HL-60 (cell line): ENCODE results near the gene DLEC1.

Experiments
- GABPA ChIP-seq: IDR thresholded peaks from 2 replicates; pipeline ENCODE4 v1.6.1; 2012; ENCODE audit warnings: low read depth
- POLR2AphosphoS5 ChIP-seq: IDR thresholded peaks from 2 replicates; pipeline ENCODE4 v1.6.1; 2012; ENCODE audit warnings: low read depth
- SPI1 ChIP-seq: IDR thresholded peaks from 2 replicates; pipeline ENCODE4 v1.6.1; 2012; ENCODE audit warnings: low read depth, mild to moderate bottlenecking, borderline replicate concordance
- TF ChIP-seq, protein P1 (sequence below): IDR thresholded peaks from one replicate; pipeline ENCODE4 v1.5.1; 2011; ENCODE audit warnings: low read length, control low read depth, inconsistent platforms; ENCODE audit not compliant: insufficient read depth
- TF ChIP-seq, protein P2 (sequence below): IDR thresholded peaks from 2 replicates; pipeline ENCODE4 v1.6.1; 2012; ENCODE audit warnings: low read depth; ENCODE audit not compliant: insufficient replicate concordance

DNA sequence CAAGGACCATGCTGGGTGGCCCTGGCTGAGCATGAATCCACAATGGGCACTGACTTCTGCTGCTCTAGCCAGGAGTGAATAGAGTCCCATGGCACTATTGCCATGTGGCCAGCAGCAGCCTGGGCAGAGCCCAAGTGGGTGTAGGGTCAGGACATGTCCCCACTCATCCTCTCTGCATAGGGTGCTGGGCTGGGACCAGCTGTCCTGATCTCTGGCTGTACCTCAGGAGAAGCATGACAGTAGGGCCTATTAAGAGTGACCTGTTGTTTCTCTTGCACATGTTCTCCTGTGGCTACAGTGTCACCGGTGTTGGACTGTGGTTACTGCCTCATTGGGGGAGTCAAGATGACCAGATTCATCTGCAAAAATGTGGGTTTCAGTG lies 46.9 kb downstream of the DLEC1 start:
- TF ChIP-seq, protein P1, sequence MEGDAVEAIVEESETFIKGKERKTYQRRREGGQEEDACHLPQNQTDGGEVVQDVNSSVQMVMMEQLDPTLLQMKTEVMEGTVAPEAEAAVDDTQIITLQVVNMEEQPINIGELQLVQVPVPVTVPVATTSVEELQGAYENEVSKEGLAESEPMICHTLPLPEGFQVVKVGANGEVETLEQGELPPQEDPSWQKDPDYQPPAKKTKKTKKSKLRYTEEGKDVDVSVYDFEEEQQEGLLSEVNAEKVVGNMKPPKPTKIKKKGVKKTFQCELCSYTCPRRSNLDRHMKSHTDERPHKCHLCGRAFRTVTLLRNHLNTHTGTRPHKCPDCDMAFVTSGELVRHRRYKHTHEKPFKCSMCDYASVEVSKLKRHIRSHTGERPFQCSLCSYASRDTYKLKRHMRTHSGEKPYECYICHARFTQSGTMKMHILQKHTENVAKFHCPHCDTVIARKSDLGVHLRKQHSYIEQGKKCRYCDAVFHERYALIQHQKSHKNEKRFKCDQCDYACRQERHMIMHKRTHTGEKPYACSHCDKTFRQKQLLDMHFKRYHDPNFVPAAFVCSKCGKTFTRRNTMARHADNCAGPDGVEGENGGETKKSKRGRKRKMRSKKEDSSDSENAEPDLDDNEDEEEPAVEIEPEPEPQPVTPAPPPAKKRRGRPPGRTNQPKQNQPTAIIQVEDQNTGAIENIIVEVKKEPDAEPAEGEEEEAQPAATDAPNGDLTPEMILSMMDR, result no peak
- TF ChIP-seq, protein P2, sequence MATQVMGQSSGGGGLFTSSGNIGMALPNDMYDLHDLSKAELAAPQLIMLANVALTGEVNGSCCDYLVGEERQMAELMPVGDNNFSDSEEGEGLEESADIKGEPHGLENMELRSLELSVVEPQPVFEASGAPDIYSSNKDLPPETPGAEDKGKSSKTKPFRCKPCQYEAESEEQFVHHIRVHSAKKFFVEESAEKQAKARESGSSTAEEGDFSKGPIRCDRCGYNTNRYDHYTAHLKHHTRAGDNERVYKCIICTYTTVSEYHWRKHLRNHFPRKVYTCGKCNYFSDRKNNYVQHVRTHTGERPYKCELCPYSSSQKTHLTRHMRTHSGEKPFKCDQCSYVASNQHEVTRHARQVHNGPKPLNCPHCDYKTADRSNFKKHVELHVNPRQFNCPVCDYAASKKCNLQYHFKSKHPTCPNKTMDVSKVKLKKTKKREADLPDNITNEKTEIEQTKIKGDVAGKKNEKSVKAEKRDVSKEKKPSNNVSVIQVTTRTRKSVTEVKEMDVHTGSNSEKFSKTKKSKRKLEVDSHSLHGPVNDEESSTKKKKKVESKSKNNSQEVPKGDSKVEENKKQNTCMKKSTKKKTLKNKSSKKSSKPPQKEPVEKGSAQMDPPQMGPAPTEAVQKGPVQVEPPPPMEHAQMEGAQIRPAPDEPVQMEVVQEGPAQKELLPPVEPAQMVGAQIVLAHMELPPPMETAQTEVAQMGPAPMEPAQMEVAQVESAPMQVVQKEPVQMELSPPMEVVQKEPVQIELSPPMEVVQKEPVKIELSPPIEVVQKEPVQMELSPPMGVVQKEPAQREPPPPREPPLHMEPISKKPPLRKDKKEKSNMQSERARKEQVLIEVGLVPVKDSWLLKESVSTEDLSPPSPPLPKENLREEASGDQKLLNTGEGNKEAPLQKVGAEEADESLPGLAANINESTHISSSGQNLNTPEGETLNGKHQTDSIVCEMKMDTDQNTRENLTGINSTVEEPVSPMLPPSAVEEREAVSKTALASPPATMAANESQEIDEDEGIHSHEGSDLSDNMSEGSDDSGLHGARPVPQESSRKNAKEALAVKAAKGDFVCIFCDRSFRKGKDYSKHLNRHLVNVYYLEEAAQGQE, result no peak
- TF ChIP-seq SPI1 (no peak), POLR2AphosphoS5 (no peak), GABPA (no peak)
